ENCODE results near the gene DDX1. TPM values are rescaled to one million over a fixed set of nuclear protein-coding genes. Genes with fewer than 3 reads are reported as not detected.

Gene DDX1
- total and polyA plus RNA-seq, 2 donors (not counting 1 experiment from before 2014, with no cell fraction given): 54.3 to 176 TPM

GRCh38 chr2:15553951-15554350, 37.7 kb upstream of the DDX1 start:
- no peak overlapping the region for H2AFZ ChIP-seq (ENCODE audit: low read length)

DNA sequence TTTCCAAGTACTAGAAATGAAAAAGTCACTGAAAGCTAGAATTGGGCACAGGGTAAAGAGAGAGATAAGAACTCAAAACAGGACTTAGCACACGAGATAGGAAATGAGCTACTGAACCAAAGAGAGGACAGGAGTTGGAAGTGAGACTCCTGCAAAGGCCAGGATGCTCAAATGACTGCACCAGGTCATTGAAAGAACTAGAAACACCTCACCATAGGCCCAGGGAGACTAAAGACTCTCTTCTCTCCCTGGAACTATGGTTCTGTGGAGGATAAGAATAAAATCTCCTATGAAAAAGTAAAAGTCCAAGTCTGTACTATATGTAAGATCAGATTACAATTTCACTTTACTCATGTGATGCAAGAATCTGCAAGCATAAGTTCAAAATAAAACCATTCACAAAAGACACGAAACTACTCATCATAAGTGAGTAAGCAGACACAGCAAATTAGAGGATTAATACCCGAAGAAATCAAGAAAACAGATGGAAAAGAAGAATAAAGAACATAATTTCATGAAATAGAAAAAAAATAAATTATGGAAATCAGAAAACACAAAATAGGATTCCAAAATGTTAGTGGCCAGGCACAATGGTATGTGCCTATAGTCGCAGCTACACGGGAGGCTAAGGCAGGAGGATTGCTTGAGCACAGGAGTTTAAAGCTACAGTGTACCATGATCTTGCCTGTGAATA, 37.0 kb upstream of the DDX1 start:
- TF ChIP-seq CTCF (conservative IDR thresholded peaks at IDR 0.05 in 1 of 2, IDR thresholded peaks at IDR 0.05 in 1 of 2; ENCODE audit: low read depth in 1 of 2, low read length in 2 of 2) (no peak), EZH2 (IDR thresholded peaks at IDR 0.05; ENCODE audit: low read length, missing control alignments) (no peak)
- no peaks in the 10 kb centered on the region for H3K36me3 ChIP-seq (ENCODE audit: control insufficient read depth, insufficient read depth, low read length)
- H3K4me1 ChIP-seq (ENCODE audit: control insufficient read depth, extremely low read depth, insufficient read depth, low read length): no peaks in the 10 kb centered on the region
- peak in 1 of 2 donors; percentile 83 for DNase-seq (ENCODE audit: low read depth in 2 of 2)
- H2AFZ ChIP-seq (ENCODE audit: low read length): no peak overlapping the region
- no peaks in the 10 kb centered on the region for H3K9me3 ChIP-seq (ENCODE audit: control insufficient read depth, insufficient read depth, low read depth, low read length)
- peaks cover 27% of the 10 kb centered on the region for H3K79me2 ChIP-seq (ENCODE audit: control insufficient read depth, insufficient read depth, low read length)
- H3K4me3 ChIP-seq (replicated peaks in 1 of 4; ENCODE audit: control extremely low read depth in 1 of 4, insufficient read depth in 1 of 4, low read depth in 3 of 4, low read length in 4 of 4): peak overlapping the region in 1 of 4 experiments; percentile 20
- H4K20me1 ChIP-seq (ENCODE audit: control insufficient read depth, extremely low read depth, insufficient read depth, low read length): no peaks in the 10 kb centered on the region
- H3K9ac ChIP-seq (ENCODE audit: insufficient read depth, low read length): no peak overlapping the region
- H3K27me3 ChIP-seq (ENCODE audit: control insufficient read depth, insufficient read depth, low read length): no peaks in the 10 kb centered on the region
- H3K27ac ChIP-seq (ENCODE audit: insufficient read depth, low read length): no peak overlapping the region
- no peak overlapping the region for H3K4me2 ChIP-seq (ENCODE audit: extremely low read depth, insufficient read depth, low read length)

More at GRCh38 chr2:15553951-15554350, 37.7 kb upstream of the DDX1 start:
- Histone ChIP-seq H3K27ac (ENCODE audit: insufficient read depth, low read length) (no peak overlapping the region), H3K9ac (ENCODE audit: insufficient read depth, low read length) (no peak overlapping the region), H3K4me2 (ENCODE audit: extremely low read depth, insufficient read depth, low read length) (no peak overlapping the region), H3K9me3 (ENCODE audit: control insufficient read depth, insufficient read depth, low read depth, low read length) (no peaks in the 10 kb centered on the region), H3K79me2 (ENCODE audit: control insufficient read depth, insufficient read depth, low read length) (peaks cover 19% of the 10 kb centered on the region), H3K27me3 (ENCODE audit: control insufficient read depth, insufficient read depth, low read length) (no peaks in the 10 kb centered on the region), H3K36me3 (ENCODE audit: control insufficient read depth, insufficient read depth, low read length) (no peaks in the 10 kb centered on the region), H3K4me1 (ENCODE audit: control insufficient read depth, extremely low read depth, insufficient read depth, low read length) (no peaks in the 10 kb centered on the region), H3K4me3 (replicated peaks in 1 of 4; ENCODE audit: control extremely low read depth in 1 of 4, insufficient read depth in 1 of 4, low read depth in 3 of 4, low read length in 4 of 4) (peak overlapping the region in 1 of 4 experiments; percentile 1), H4K20me1 (ENCODE audit: control insufficient read depth, extremely low read depth, insufficient read depth, low read length) (no peaks in the 10 kb centered on the region)
- no peak for TF ChIP-seq CTCF (conservative IDR thresholded peaks at IDR 0.05 in 1 of 2, IDR thresholded peaks at IDR 0.05 in 1 of 2; ENCODE audit: low read depth in 1 of 2, low read length in 2 of 2)
- no peak for TF ChIP-seq EZH2 (IDR thresholded peaks at IDR 0.05; ENCODE audit: low read length, missing control alignments)
- DNase-seq (ENCODE audit: low read depth in 2 of 2): no peak

GRCh38 chr2:15555760-15556193, 35.9 kb upstream of the DDX1 start:
- H3K4me3 ChIP-seq (replicated peaks in 1 of 4; ENCODE audit: control extremely low read depth in 1 of 4, insufficient read depth in 1 of 4, low read depth in 3 of 4, low read length in 4 of 4): no peak overlapping the region
- no peaks in the 10 kb centered on the region for H3K9me3 ChIP-seq (ENCODE audit: control insufficient read depth, insufficient read depth, low read depth, low read length)
- H3K9ac ChIP-seq (ENCODE audit: insufficient read depth, low read length): no peak overlapping the region
- no peak overlapping the region for H2AFZ ChIP-seq (ENCODE audit: low read length)
- H3K27me3 ChIP-seq (ENCODE audit: control insufficient read depth, insufficient read depth, low read length): no peaks in the 10 kb centered on the region
- H3K27ac ChIP-seq (ENCODE audit: insufficient read depth, low read length): no peak overlapping the region
- no peak for TF ChIP-seq EZH2 (IDR thresholded peaks at IDR 0.05; ENCODE audit: low read length, missing control alignments)
- TF ChIP-seq CTCF (conservative IDR thresholded peaks at IDR 0.05 in 1 of 2, IDR thresholded peaks at IDR 0.05 in 1 of 2; ENCODE audit: low read depth in 1 of 2, low read length in 2 of 2): no peak
- H3K36me3 ChIP-seq (ENCODE audit: control insufficient read depth, insufficient read depth, low read length): no peaks in the 10 kb centered on the region
- no peak for DNase-seq (ENCODE audit: low read depth in 2 of 2)
- peaks cover 36% of the 10 kb centered on the region for H3K79me2 ChIP-seq (ENCODE audit: control insufficient read depth, insufficient read depth, low read length)
- no peaks in the 10 kb centered on the region for H3K4me1 ChIP-seq (ENCODE audit: control insufficient read depth, extremely low read depth, insufficient read depth, low read length)
- no peaks in the 10 kb centered on the region for H4K20me1 ChIP-seq (ENCODE audit: control insufficient read depth, extremely low read depth, insufficient read depth, low read length)
- H3K4me2 ChIP-seq (ENCODE audit: extremely low read depth, insufficient read depth, low read length): no peak overlapping the region
